ENCODE data around the gene CBLIF.

GRCh38 chr11:59787255-59787588 lies 58.1 kb downstream of the CBLIF start:
- TF ChIP-seq CTCF (conservative IDR thresholded peaks at IDR 0.05; ENCODE audit: low read length) (no peak), EZH2phosphoT487 (IDR thresholded peaks at IDR 0.05; ENCODE audit: borderline replicate concordance, low read depth, low read length) (no peak)
